ENCODE measurements around the gene OR2H2.

The OR2H2 gene

GRCh38 chr6:29629571-29629970, 44.6 kb downstream of the OR2H2 start:
- H3K4me1 ChIP-seq: peaks cover 3% of the 10 kb centered on the region; the same call in 1 of the 2 replicates
- TF ChIP-seq CTCF (IDR thresholded peaks at IDR 0.05; ENCODE audit: low read depth, low read length): no peak
- no peak for DNase-seq
- no peaks in the 10 kb centered on the region for H3K36me3 ChIP-seq
- H3K9me3 ChIP-seq: no peaks in the 10 kb centered on the region
- H3K4me3 ChIP-seq (ENCODE audit: low read depth, low read length): no peak overlapping the region
- H3K27me3 ChIP-seq: peaks cover 2% of the 10 kb centered on the region; the same call in 1 of the 2 replicates

GRCh38 chr6:29630315-29630714, 45.4 kb downstream of the OR2H2 start:
- no peaks in the 10 kb centered on the region for H3K36me3 ChIP-seq
- no peak for TF ChIP-seq CTCF (IDR thresholded peaks at IDR 0.05; ENCODE audit: low read depth, low read length)
- H3K4me3 ChIP-seq (ENCODE audit: low read depth, low read length): no peak overlapping the region
- H3K4me1 ChIP-seq: peaks cover 3% of the 10 kb centered on the region; the same call in 1 of the 2 replicates
- no peaks in the 10 kb centered on the region for H3K9me3 ChIP-seq
- no peak for DNase-seq
- H3K27me3 ChIP-seq: peaks cover 2% of the 10 kb centered on the region; the same call in 1 of the 2 replicates

GRCh38 chr6:29631209-29631810, 46.4 kb downstream of the OR2H2 start:
- no peak for TF ChIP-seq CTCF (IDR thresholded peaks at IDR 0.05; ENCODE audit: low read depth, low read length)
- no peaks in the 10 kb centered on the region for H3K36me3 ChIP-seq
- peaks cover 2% of the 10 kb centered on the region; the same call in 1 of the 2 replicates for H3K27me3 ChIP-seq
- H3K9me3 ChIP-seq: no peaks in the 10 kb centered on the region
- H3K4me1 ChIP-seq: peaks cover 3% of the 10 kb centered on the region; the same call in 1 of the 2 replicates
- no peak overlapping the region for H3K4me3 ChIP-seq (ENCODE audit: low read depth, low read length)
- DNase-seq: no peak

- Histone ChIP-seq H3K27me3 (no peaks in the 10 kb centered on the region; the same call in 1 of the 2 replicates), H3K9me3 (no peaks in the 10 kb centered on the region), H3K4me3 (ENCODE audit: low read depth, low read length) (peak overlapping the region; percentile 70), H3K36me3 (no peaks in the 10 kb centered on the region), H3K4me1 (peaks cover 3% of the 10 kb centered on the region; the same call in 1 of the 2 replicates)
- peak; percentile 71 for DNase-seq
- TF ChIP-seq CTCF (IDR thresholded peaks at IDR 0.05; ENCODE audit: low read depth, low read length): no peak
Observed at GRCh38 chr6:29631860-29632731, 47.2 kb downstream of the OR2H2 start.

DNA sequence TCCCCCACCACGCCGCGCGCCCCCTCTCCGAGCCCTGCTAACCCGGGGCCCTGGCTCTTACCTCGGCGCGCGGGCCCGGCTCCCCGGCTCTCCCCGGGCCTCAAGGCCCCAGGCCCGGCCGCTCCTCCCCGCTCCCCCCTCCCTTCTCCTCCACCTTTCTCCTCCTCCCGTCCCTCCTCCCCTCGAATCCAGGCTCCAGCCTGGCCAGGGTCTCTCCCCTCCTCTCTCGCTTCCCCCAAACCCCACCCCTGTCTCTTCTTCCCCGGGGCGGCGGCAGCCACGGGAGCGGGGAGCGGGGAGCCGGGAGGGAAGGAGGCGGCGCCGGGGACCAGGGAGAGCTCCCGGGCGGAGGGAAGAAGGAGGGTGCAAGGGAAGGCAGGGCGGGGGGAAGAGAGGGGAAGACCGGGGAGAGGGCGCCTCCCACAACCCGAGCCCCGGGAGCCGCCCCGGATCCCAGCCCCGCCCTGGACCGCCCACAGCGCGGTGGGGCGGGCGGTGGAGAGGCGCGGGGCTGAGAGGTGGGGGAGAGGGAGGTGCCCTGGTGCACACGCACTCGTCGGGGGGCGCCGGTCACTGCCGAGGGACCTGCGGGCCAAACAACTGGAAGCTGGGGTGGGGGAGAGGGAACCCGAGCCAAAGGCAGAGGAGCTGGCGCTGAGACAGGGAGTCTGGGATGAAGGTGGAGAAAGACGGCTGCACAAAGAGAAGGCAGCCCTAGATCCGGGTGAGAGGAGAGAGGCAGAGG, 48.0 kb downstream of the OR2H2 start, which contains the start of gene GABBR1:
TSS of gene GABBR1 (minus strand) at position 395 of the 745 bp plus-strand sequence. CDS start 798 bp downstream, outside the sequence.
- H3K9me3 ChIP-seq: no peaks in the 10 kb centered on the region
- peaks cover 3% of the 10 kb centered on the region; the same call in 1 of the 2 replicates for H3K4me1 ChIP-seq
- H3K36me3 ChIP-seq: no peaks in the 10 kb centered on the region
- peak within 1 kb of the TSS; percentile 70 for H3K4me3 ChIP-seq (ENCODE audit: low read depth, low read length)
- no peak for TF ChIP-seq CTCF (IDR thresholded peaks at IDR 0.05; ENCODE audit: low read depth, low read length)
- no peaks in the 10 kb centered on the region for H3K27me3 ChIP-seq
- peak; percentile 89 for DNase-seq

Data from BE2C (cell line).